Nephron progenitor cell (in vitro differentiated cells): ENCODE measurements around the gene SIM1.

ENCODE experiments used
- DNase-seq: peaks from one replicate; pipeline ENCODE4 v3.0.0; 2021
- H3K27ac Mint-ChIP-seq: 2 replicates; pipeline ENCODE4 v1.8.0; 2021; ENCODE audit warnings: mild to moderate bottlenecking, moderate library complexity, mixed read lengths
- H3K27me3 Mint-ChIP-seq: 2 replicates; pipeline ENCODE4 v1.8.0; 2021; ENCODE audit warnings: mild to moderate bottlenecking, low read depth, mixed read lengths; ENCODE audit not compliant: poor library complexity
- H3K36me3 Mint-ChIP-seq: 2 replicates; pipeline ENCODE4 v1.8.0; 2021; ENCODE audit warnings: low read depth, mixed read lengths
- H3K4me1 Mint-ChIP-seq: 2 replicates; pipeline ENCODE4 v1.8.0; 2021; ENCODE audit warnings: mixed read lengths
- H3K4me3 Mint-ChIP-seq: 2 replicates; pipeline ENCODE4 v1.8.0; 2021; ENCODE audit warnings: mild to moderate bottlenecking, moderate library complexity, mixed read lengths
- H3K9me3 Mint-ChIP-seq: 2 replicates; pipeline ENCODE4 v1.8.0; 2021; ENCODE audit warnings: mild to moderate bottlenecking, moderate library complexity, mixed read lengths
- TF ChIP-seq, protein P1 (sequence below): fragments of 200-600 bp; sonication (generic); IDR thresholded peaks from 2 replicates; pipeline ENCODE4 v1.5.0; 2021; ENCODE audit warnings: antibody characterized with exemption

Gene SIM1

GRCh38 chr6:100343316-100344077, 121.2 kb downstream of the SIM1 start:
- no peak for DNase-seq
- Mint-ChIP-seq H3K36me3 (no peaks in the 10 kb centered on the region), H3K27me3 (no peaks in the 10 kb centered on the region), H3K4me1 (peaks cover 26% of the 10 kb centered on the region), H3K27ac (peak overlapping the region; percentile 3), H3K9me3 (peaks cover 7% of the 10 kb centered on the region), H3K4me3 (no peak overlapping the region)
- TF ChIP-seq, protein P1, sequence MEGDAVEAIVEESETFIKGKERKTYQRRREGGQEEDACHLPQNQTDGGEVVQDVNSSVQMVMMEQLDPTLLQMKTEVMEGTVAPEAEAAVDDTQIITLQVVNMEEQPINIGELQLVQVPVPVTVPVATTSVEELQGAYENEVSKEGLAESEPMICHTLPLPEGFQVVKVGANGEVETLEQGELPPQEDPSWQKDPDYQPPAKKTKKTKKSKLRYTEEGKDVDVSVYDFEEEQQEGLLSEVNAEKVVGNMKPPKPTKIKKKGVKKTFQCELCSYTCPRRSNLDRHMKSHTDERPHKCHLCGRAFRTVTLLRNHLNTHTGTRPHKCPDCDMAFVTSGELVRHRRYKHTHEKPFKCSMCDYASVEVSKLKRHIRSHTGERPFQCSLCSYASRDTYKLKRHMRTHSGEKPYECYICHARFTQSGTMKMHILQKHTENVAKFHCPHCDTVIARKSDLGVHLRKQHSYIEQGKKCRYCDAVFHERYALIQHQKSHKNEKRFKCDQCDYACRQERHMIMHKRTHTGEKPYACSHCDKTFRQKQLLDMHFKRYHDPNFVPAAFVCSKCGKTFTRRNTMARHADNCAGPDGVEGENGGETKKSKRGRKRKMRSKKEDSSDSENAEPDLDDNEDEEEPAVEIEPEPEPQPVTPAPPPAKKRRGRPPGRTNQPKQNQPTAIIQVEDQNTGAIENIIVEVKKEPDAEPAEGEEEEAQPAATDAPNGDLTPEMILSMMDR = no peak

GRCh38 chr6:100342830-100343229, 121.9 kb downstream of the SIM1 start:
- Mint-ChIP-seq H3K27ac (no peak overlapping the region), H3K36me3 (no peaks in the 10 kb centered on the region), H3K4me3 (no peak overlapping the region), H3K4me1 (peaks cover 19% of the 10 kb centered on the region), H3K27me3 (no peaks in the 10 kb centered on the region), H3K9me3 (peaks cover 7% of the 10 kb centered on the region)
- no peak for DNase-seq
- TF ChIP-seq, protein P1 = no peak

DNA sequence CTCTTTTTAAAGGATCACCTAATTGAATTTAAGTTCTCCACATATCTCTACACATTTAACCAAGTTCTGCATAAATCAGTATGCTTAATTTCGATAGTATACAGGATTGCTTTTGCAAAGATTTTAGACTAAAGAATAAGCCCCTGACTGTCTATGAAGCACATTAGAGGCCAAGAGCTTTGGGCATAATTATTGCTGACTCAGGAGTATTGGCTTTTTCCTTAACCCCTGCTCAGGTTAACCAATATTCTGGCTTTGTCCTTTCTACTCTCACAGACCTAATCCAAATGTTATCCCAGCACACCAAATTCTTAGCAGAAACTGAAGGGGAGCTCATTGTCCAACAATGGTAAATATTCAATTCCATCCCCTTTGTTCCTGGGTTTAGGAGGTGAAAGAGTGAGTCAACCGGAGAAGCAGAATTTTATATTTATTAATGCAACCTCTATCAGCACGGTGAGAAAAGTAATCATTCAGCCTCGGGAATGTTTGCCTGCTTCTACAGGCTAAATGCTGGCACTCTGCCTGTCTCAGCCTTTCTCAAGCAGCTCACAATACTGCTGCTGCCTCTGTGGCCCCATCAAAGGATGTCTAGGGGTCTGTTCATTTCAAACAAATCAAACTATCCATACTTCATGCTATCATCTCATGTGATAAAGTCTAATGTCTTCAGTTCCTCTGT, 125.0 kb downstream of the SIM1 start:
- Mint-ChIP-seq H3K27ac (no peak overlapping the region), H3K9me3 (peaks cover 7% of the 10 kb centered on the region)
- TF ChIP-seq, protein P1 = no peak

GRCh38 chr6:100338090-100338489, 126.6 kb downstream of the SIM1 start:
- H3K4me1 Mint-ChIP-seq = peaks cover 6% of the 10 kb centered on the region
- DNase-seq = no peak
- H3K9me3 Mint-ChIP-seq = peaks cover 7% of the 10 kb centered on the region
- H3K36me3 Mint-ChIP-seq = no peaks in the 10 kb centered on the region
- no peak overlapping the region for H3K4me3 Mint-ChIP-seq
- no peak overlapping the region for H3K27ac Mint-ChIP-seq
- no peaks in the 10 kb centered on the region for H3K27me3 Mint-ChIP-seq
- TF ChIP-seq, protein P1 = no peak

More for the DNA sequence above, 125.0 kb downstream of the SIM1 start:
- Mint-ChIP-seq H3K27me3 (no peaks in the 10 kb centered on the region), H3K4me3 (no peak overlapping the region), H3K4me1 (peaks cover 11% of the 10 kb centered on the region), H3K36me3 (no peaks in the 10 kb centered on the region)
- DNase-seq = no peak

DNA sequence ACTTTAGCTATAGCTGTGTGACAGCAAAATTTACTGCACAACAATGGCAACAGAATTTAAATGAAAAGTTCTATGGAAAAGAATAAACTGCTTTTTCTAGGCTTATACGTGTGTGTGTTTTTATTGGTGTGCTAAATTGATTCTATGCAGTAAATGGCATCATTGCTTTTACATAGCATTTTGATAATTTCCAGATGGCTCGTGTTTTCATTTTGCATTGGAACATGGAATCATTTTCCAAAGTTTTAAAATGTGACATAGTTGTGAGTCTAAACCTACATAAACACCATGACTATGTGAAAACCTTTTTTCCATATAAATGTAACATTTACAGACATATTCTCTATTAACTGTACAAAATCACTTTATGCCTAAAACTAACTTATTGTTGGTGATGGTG, 127.8 kb downstream of the SIM1 start:
- DNase-seq = no peak
- peaks cover 7% of the 10 kb centered on the region for H3K9me3 Mint-ChIP-seq
- no peak overlapping the region for H3K4me3 Mint-ChIP-seq
- H3K27ac Mint-ChIP-seq = no peak overlapping the region
- no peaks in the 10 kb centered on the region for H3K4me1 Mint-ChIP-seq
- TF ChIP-seq, protein P1 = no peak
- no peaks in the 10 kb centered on the region for H3K36me3 Mint-ChIP-seq
- no peaks in the 10 kb centered on the region for H3K27me3 Mint-ChIP-seq

DNA sequence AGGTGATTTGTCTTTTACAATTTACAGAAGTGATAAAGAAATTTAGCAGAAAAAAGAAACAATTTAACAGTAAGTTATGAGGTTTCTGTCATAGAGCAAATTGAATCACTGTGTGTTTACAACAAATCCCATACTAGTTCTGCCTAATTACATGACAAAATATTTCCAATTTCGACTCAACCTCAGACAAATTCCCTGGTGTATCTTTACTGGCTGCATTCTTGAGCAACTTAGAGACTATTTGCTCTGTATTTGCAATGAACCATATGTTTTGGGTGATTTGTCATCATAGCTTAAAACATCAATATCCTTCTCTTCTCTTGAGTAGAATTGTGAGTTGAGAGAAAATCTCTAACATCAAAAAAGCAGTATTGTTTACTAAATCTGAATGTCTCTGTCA, 128.7 kb downstream of the SIM1 start:
- Mint-ChIP-seq H3K36me3 (no peaks in the 10 kb centered on the region), H3K4me3 (no peak overlapping the region), H3K9me3 (peaks cover 10% of the 10 kb centered on the region), H3K4me1 (no peaks in the 10 kb centered on the region), H3K27me3 (no peaks in the 10 kb centered on the region), H3K27ac (no peak overlapping the region)
- TF ChIP-seq, protein P1 = no peak
- no peak for DNase-seq
